ENCODE data around the gene OR10J5.
A peak's percentile ranks its signal among the peaks of the same experiment; 100 is the strongest.
"Not testable (repeated sequence)": the region's sequence is repeated elsewhere in the genome, so short reads cannot be mapped to it uniquely, and the experiment has no call there.

OR10J5 gene

GRCh38 chr1:159535907-159536306 is at the start of gene OR10J5:
OR10J5 (minus strand) TSS chr1:159536007; CDS start chr1:159536007, 0 bp downstream.
- DNase-seq (ENCODE audit: low read depth): no peak

- no peak for DNase-seq (ENCODE audit: low read depth)
These were observed 48.7 kb upstream of the OR10J5 start for GRCh38 chr1:159584536-159584935.

- DNase-seq (ENCODE audit: low read depth): peak; percentile 83
These were observed 45.6 kb upstream of the OR10J5 start for GRCh38 chr1:159581422-159581821.

- no peak for DNase-seq (ENCODE audit: low read depth)
These were observed 44.5 kb upstream of the OR10J5 start for GRCh38 chr1:159580340-159580739.

GRCh38 chr1:159577446-159577845 is 41.6 kb upstream of the OR10J5 start:
- no peak for DNase-seq (ENCODE audit: low read depth)

GRCh38 chr1:159562680-159563079 is 26.9 kb upstream of the OR10J5 start:
- no peak for DNase-seq (ENCODE audit: low read depth)

GRCh38 chr1:159561497-159561896 is 25.7 kb upstream of the OR10J5 start:
- DNase-seq (ENCODE audit: low read depth): no peak

GRCh38 chr1:159560599-159560998 is 24.8 kb upstream of the OR10J5 start:
- DNase-seq (ENCODE audit: low read depth): no peak

- no peak for DNase-seq (ENCODE audit: low read depth)
These were observed 21.1 kb upstream of the OR10J5 start for GRCh38 chr1:159556931-159557369.

- peak; percentile 55 for DNase-seq (ENCODE audit: low read depth)
These were observed 18.9 kb upstream of the OR10J5 start for GRCh38 chr1:159554696-159555095.

GRCh38 chr1:159554261-159554660 is 18.5 kb upstream of the OR10J5 start:
- DNase-seq (ENCODE audit: low read depth): peak; percentile 32

- DNase-seq (ENCODE audit: low read depth): no peak
These were observed 12.3 kb upstream of the OR10J5 start for GRCh38 chr1:159548126-159548525.

- peak; percentile 16 for DNase-seq (ENCODE audit: low read depth)
These were observed 2.9 kb downstream of the OR10J5 start for GRCh38 chr1:159532922-159533321.

- DNase-seq (ENCODE audit: low read depth): not testable (repeated sequence)
These were observed 11.0 kb downstream of the OR10J5 start for GRCh38 chr1:159524792-159525191.

- no peak for DNase-seq (ENCODE audit: low read depth)
These were observed 25.6 kb downstream of the OR10J5 start for GRCh38 chr1:159510229-159510541.

- DNase-seq (ENCODE audit: low read depth): no peak
These were observed 26.2 kb downstream of the OR10J5 start for GRCh38 chr1:159509440-159510228.

GRCh38 chr1:159508951-159509350 is 26.9 kb downstream of the OR10J5 start:
- DNase-seq (ENCODE audit: low read depth): no peak

GRCh38 chr1:159505676-159506075 is 30.1 kb downstream of the OR10J5 start:
- DNase-seq (ENCODE audit: low read depth): no peak

- DNase-seq (ENCODE audit: low read depth): no peak
These were observed 34.7 kb downstream of the OR10J5 start for GRCh38 chr1:159501082-159501481.

- DNase-seq (ENCODE audit: low read depth): not testable (repeated sequence)
These were observed 41.1 kb downstream of the OR10J5 start for GRCh38 chr1:159494513-159495210.

- DNase-seq (ENCODE audit: low read depth): no peak
These were observed 42.5 kb downstream of the OR10J5 start for GRCh38 chr1:159493354-159493753.

- DNase-seq (ENCODE audit: low read depth): peak; percentile 61
These were observed 43.1 kb downstream of the OR10J5 start for GRCh38 chr1:159492575-159493323.

All from iris pigment epithelial cell (primary cell).